22Rv1 (cell line): ENCODE results near the gene B4GALNT1.

Experiments
- H3K27ac ChIP-seq: fragments of 450-650 bp; 2 replicates; pipeline ENCODE4 v1.5.1; 2017
- ZFX ChIP-seq: fragments of 450-650 bp; IDR thresholded peaks from 2 replicates; pipeline ENCODE4 v1.6.1; 2017; ENCODE audit warnings: antibody characterized with exemption, borderline replicate concordance
- TF ChIP-seq, protein P1 (sequence below): fragments of 450-650 bp; IDR thresholded peaks from 2 replicates; pipeline ENCODE4 v1.5.1; 2017; ENCODE audit warnings: mild to moderate bottlenecking

The B4GALNT1 gene

DNA sequence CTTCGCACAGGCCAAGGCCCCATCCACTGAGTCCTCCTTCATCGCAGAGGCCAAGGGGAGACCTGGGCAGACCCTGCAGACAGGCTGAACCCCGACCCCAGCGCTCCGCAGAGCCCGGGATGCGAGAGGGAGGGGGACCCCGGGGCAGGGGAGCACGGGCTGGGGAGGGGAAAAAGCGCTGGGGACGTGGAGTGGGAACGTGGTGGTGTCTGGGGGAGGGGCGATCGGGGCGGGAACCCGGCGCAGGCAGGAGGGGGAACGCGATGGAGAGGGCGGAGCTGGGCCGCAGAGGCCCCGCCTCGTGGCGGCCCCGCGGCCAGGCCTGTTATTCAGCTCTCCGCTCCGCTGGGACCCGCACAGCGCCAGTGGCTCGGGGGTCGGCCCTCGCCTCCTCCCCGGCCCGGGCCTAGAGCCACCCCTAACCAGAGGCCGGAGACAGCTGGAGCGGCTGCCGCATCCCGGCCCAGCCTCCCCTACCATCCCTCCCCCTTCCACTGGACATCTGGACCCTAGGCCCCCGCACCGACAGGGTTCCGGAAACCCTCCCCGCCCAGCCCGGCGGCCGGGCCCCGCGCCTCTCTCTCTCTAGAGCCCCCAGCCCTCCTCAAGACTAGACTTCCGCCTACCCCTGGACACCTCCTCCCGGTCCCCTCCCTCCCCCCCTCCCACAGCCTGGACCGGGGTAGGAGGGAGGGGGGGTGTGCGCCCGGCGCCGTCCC lies 21.7 kb downstream of the B4GALNT1 start, which contains the start of gene ARHGEF25:
Gene ARHGEF25 (plus strand): TSS at position 328 of the 719 bp plus-strand sequence. CDS start 460 bp downstream, outside the sequence.
- H3K27ac ChIP-seq = no peak within 1 kb of the TSS
- TF ChIP-seq, protein P1, sequence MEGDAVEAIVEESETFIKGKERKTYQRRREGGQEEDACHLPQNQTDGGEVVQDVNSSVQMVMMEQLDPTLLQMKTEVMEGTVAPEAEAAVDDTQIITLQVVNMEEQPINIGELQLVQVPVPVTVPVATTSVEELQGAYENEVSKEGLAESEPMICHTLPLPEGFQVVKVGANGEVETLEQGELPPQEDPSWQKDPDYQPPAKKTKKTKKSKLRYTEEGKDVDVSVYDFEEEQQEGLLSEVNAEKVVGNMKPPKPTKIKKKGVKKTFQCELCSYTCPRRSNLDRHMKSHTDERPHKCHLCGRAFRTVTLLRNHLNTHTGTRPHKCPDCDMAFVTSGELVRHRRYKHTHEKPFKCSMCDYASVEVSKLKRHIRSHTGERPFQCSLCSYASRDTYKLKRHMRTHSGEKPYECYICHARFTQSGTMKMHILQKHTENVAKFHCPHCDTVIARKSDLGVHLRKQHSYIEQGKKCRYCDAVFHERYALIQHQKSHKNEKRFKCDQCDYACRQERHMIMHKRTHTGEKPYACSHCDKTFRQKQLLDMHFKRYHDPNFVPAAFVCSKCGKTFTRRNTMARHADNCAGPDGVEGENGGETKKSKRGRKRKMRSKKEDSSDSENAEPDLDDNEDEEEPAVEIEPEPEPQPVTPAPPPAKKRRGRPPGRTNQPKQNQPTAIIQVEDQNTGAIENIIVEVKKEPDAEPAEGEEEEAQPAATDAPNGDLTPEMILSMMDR = no peak
- TF ChIP-seq ZFX = no peak

DNA sequence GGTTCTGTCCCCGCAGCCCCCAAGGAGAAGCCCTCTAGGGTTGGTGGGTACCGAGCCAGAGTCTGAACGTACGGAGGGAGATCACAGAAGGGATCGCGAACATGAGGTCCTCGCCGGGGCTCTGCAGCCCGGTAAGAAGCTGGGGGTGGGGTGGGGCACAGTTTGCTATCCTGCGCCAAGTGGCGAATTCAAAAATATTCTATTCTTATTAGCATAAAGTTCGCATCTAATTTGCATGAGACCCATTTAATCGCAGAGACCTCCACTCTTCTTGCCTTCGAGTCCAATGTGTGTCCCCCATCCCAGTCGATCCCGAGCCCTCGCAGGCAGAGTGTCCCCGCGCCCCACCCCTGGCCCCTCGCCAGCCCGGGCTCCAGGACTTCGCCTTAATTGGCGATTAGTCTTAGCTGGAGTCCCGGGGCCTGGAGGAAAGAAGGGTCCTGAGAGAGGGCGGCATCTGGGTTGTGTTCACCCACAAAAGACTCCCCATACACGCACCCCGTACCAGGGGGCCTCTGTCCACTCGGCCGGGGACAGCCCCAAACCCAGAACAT lies 22.4 kb downstream of the B4GALNT1 start:
- no peak for TF ChIP-seq ZFX
- TF ChIP-seq, protein P1 = no peak
- H3K27ac ChIP-seq = no peak overlapping the region

DNA sequence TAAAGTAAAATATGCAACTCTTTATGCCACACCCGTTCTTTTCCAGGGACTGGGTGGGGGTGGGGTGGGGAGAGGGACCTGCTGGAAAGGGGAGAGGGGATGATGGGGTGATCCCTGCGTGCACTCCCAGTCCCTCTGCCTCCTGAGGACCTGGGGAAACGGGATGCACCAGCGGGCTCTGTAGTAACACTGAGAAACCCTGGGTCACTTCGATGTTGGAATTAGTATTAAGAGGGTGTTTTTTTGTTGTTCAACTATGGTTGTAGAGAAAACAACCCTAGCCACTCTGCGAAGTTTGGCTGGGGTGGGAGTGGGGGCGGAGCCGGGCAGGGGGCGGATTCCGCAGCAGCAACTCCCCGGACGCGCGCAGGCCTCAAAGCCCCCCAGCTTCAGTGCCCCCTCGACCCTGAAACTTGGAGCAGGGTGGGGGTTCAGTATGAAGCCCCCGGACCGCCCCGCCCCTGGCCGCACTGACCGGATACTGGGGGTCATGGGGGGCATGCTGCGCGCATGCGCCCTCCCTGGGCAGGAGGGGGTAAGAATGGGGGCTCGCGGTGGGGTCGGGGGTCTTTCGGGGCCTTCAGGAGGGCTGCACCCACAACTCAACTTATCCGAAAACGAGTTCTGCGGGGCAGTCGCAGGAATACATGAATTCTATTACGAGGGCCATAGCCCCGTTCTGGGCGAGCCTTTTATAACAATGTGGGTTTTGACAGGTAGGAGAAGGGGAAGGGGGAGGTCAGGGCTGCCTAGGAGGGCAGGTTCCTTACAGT lies 23.0 kb downstream of the B4GALNT1 start:
- H3K27ac ChIP-seq = no peak overlapping the region
- TF ChIP-seq ZFX = no peak
- TF ChIP-seq, protein P1 = no peak

DNA sequence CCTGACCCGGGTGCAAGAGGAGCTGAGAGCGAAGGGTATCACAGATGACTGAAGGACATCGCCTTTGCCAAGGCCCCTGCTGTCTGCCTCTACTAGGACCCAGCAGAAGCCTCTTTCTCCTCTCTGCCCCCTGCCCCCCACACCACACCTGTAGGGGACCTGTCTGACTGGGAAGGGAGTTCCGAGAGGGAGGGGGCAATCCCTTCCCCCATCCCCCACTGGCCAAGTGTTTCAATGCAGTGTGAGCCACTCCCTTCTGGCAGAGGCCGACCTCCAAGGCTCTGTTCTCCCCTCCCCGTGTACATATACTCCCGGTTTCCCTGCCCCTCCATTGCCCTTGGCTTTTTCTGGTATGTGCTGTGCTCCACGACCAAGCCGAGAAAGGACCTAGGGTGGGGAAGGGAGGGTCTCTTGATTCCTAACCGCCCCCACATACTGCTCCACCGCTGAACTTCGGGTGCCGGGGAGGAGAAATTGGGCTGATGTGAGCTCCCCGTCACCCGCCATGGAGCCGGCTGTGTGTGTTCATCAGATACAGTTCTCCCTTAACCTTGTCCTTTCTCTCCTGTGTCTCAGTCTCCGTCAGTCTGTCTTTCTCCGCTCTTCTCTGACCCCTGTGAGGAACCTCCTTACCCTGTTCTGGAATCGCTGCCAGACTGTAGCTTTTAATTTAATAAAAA lies 23.8 kb downstream of the B4GALNT1 start:
- H3K27ac ChIP-seq = no peak overlapping the region
- TF ChIP-seq, protein P1 = no peak
- no peak for TF ChIP-seq ZFX

DNA sequence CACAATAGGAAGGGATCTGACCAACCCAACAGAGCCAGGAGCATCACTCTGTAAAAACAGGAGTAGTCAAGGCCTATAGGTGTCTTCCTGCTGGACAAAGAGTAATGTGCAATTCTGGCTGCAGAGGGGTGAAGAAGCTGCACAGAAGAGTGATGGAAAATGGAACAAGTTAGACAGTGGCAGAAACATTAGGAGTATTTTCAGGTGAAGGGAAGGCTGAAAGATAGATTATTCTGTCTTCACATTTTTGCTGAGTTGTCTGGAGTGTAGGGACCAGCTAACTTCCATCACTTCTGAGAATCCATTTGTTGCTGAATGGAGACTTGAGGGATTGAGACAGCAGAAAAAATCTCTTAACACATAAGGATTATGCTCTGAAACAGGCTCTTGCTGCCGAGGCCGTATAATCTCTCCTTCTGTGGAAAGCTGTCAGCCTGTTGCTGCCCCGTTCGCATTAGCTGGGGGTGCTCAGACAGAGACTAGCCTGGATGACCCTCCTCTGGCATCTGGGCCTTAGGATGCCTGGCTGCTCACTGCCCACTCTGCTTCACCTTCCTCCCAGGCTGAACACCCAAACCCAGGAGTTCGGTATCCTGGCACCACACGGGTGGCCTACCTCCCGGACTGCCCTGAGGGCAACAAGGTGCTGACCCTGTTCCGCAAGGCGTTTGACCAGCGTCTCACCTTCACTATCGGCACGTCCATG lies 24.9 kb downstream of the B4GALNT1 start:
- H3K27ac ChIP-seq = peak overlapping the region; percentile 11; the same call in 1 of the 2 replicates
- TF ChIP-seq, protein P1 = no peak
- TF ChIP-seq ZFX = no peak

DNA sequence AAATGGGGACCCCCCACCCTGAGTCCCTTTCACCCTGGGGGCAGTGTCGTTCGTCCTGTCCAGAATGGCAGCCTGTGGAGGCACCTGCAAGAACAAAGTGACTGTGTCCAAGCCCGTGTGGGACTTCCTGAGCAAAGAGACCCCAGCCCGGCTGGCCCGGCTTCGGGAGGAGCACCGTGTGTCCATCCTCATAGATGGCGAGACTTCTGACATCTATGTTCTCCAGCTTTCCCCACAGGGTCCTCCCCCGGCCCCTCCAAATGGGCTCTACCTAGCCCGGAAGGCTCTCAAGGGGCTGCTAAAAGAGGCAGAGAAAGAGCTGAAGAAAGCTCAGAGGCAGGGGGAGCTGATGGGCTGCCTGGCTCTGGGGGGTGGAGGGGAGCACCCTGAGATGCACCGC lies 26.2 kb downstream of the B4GALNT1 start:
- H3K27ac ChIP-seq = no peak overlapping the region
- TF ChIP-seq ZFX = no peak
- TF ChIP-seq, protein P1 = no peak
